HFFc6 (cell line): ENCODE data around the gene LRRC32. TPM values are rescaled to one million over a fixed set of nuclear protein-coding genes. Genes with fewer than 3 reads are reported as not detected.

ENCODE experiments used
- DNase-seq: peaks from one replicate; pipeline ENCODE4 v3.0.0-alpha.2; 2018
- H3K27ac Mint-ChIP-seq: 2 replicates; pipeline ENCODE4 v1.8.0; 2020; ENCODE audit warnings: mild to moderate bottlenecking, mixed read lengths
- H3K27me3 Mint-ChIP-seq: 2 replicates; pipeline ENCODE4 v1.8.0; 2021; ENCODE audit warnings: mild to moderate bottlenecking, moderate library complexity, mixed read lengths; ENCODE audit not compliant: insufficient read depth
- H3K36me3 Mint-ChIP-seq: 2 replicates; pipeline ENCODE4 v1.8.0; 2021; ENCODE audit warnings: low read depth, mixed read lengths
- H3K4me1 Mint-ChIP-seq: 2 replicates; pipeline ENCODE4 v1.8.0; 2020; ENCODE audit warnings: low read depth, mixed read lengths
- H3K4me3 Mint-ChIP-seq: 2 replicates; pipeline ENCODE4 v1.8.0; 2020; ENCODE audit warnings: mild to moderate bottlenecking, moderate library complexity, mixed read lengths
- H3K9me3 Mint-ChIP-seq: 2 replicates; pipeline ENCODE4 v1.8.0; 2020; ENCODE audit warnings: mild to moderate bottlenecking, mixed read lengths
- total RNA-seq, 6 experiments: library from RNA; stranded (reverse); fragmentation: NEBNext Ultra II Directional; extraction: Animal tissue kit (Norgen Biotek cat#: 25700); gene quantifications; 2 replicates in 1 of 6; 3 replicates in 5 of 6; pipeline ENCODE4 v1.2.3, GENCODE V29; 2021
- TF ChIP-seq, protein P1 (sequence below): fragments of 200-600 bp; sonication (generic); IDR thresholded peaks from 2 replicates; pipeline ENCODE4 v1.5.0; 2021; ENCODE audit warnings: antibody characterized with exemption, mild to moderate bottlenecking

The LRRC32 gene
- total RNA-seq, 6 experiments from 2014 or later = 0.57 to 1.3 (median 1.0) TPM

DNA sequence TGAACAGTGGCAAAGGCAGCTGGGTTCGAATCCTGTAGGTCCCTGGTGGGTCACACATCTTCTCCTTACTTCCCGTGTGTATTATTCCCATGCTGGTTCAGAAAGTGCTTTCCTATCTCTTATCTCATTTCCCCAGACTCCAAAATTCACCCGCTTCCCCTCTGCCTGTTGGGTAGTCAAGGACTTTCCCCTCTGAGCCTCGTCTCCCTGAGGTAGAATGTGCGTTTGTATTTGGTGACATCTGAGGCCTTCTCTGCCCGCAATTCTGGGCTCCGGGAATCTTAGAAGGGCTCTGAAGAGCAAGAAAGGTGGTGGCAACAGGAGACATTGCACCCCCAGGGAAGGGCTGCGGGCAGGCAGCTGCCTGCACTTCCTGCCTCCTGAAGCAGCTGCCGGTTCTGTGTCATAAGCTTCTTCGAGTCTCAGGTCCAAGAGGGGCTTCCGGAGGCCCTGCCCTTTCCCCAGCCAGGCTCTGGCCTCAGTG lies 5.9 kb downstream of the LRRC32 start:
- Mint-ChIP-seq H3K4me3 (no peak overlapping the region), H3K36me3 (no peaks in the 10 kb centered on the region), H3K27ac (no peak overlapping the region), H3K4me1 (peaks cover 3% of the 10 kb centered on the region), H3K27me3 (peaks cover 23% of the 10 kb centered on the region), H3K9me3 (no peaks in the 10 kb centered on the region)
- TF ChIP-seq, protein P1, sequence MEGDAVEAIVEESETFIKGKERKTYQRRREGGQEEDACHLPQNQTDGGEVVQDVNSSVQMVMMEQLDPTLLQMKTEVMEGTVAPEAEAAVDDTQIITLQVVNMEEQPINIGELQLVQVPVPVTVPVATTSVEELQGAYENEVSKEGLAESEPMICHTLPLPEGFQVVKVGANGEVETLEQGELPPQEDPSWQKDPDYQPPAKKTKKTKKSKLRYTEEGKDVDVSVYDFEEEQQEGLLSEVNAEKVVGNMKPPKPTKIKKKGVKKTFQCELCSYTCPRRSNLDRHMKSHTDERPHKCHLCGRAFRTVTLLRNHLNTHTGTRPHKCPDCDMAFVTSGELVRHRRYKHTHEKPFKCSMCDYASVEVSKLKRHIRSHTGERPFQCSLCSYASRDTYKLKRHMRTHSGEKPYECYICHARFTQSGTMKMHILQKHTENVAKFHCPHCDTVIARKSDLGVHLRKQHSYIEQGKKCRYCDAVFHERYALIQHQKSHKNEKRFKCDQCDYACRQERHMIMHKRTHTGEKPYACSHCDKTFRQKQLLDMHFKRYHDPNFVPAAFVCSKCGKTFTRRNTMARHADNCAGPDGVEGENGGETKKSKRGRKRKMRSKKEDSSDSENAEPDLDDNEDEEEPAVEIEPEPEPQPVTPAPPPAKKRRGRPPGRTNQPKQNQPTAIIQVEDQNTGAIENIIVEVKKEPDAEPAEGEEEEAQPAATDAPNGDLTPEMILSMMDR = no peak
- DNase-seq = no peak

DNA sequence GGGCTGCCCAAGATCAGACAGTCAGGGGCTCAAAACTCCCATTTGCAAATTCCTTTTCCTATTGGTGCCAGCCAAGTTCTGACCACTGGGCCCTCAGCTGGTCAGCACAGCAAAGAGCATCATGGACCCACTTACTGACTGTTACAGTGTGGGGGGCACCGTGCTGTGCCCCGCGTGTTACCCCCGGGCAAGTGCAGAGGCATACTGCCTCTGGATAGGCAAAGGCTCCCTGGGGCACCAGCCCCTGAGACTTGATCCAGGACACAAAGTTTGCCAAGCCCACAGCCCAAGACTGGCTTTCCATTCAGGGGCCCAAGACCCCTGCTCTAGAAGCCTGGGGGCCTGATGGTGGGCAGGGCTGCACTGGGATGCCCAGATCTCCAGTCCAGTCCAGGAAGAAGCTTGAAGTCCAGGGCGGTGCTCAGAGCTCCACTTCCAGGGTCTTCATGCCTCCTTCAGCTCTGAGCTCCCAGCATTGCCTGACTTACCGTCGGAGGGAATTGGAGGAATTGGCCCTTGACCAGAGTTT lies 6.6 kb downstream of the LRRC32 start:
- Mint-ChIP-seq H3K4me1 (no peaks in the 10 kb centered on the region), H3K9me3 (no peaks in the 10 kb centered on the region), H3K36me3 (no peaks in the 10 kb centered on the region), H3K4me3 (no peak overlapping the region), H3K27ac (no peak overlapping the region), H3K27me3 (peaks cover 27% of the 10 kb centered on the region)
- TF ChIP-seq, protein P1 = no peak
- DNase-seq = no peak

DNA sequence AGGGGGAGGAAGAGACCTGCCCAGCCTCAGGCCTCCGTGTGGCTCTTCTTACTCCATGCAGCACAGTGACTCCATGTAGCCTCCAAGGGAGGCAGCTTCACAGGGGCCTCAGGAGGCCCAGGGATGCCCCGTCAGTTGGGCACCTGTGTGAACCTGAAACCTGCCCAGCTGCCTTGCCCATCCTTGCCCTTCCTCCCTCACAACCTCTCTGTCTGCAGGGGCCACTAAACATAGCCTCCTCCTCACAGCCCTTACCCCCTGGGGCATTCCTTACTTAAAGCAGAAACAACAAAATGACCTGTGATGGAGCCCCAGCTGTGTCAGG lies 7.1 kb downstream of the LRRC32 start:
- Mint-ChIP-seq H3K9me3 (no peaks in the 10 kb centered on the region), H3K36me3 (no peaks in the 10 kb centered on the region), H3K4me1 (no peaks in the 10 kb centered on the region), H3K4me3 (no peak overlapping the region), H3K27ac (no peak overlapping the region), H3K27me3 (peaks cover 27% of the 10 kb centered on the region)
- TF ChIP-seq, protein P1 = no peak
- DNase-seq = no peak

DNA sequence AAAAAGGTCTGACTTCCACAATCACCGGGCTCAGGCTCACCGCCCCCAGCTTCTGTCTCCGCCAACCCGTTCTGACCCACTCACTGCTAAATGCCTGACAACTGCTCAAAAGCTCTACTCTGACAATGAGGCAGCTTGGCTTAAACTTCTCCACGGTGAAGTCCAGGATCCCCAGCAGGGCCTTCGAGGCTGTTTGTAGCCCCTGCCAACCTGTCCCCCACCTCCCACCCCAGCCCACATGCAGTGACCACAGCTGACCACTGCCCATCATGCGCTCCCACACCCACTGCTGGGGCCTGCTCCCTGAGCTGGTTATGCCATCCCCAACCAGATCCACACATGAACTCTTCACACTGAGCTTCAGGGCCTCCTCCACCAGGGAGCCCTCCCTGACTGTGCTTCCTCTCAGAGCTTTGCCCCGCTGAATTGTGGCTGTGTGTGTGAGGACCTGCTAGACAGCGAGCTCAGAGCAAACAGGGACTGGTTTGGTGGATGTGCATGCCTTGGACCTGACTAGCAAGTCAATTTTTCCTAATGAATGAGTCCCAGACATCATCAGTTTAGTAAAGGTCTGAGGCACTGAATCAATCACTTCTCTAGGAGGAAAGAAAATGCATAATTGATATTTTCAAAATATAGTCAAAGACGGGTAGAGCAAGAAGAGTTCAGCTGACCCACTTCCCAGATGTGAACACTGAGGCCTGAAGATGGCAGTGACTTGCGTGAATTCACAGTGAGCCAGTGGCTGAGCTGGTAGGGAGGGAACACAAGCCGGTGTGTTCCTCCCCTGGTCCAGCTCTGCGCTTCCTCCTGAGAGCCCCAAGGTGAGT lies 7.7 kb downstream of the LRRC32 start:
- no peaks in the 10 kb centered on the region for H3K4me1 Mint-ChIP-seq
- DNase-seq = no peak
- no peak overlapping the region for H3K27ac Mint-ChIP-seq
- no peaks in the 10 kb centered on the region for H3K9me3 Mint-ChIP-seq
- H3K4me3 Mint-ChIP-seq = no peak overlapping the region
- peaks cover 25% of the 10 kb centered on the region for H3K27me3 Mint-ChIP-seq
- TF ChIP-seq, protein P1 = no peak
- no peaks in the 10 kb centered on the region for H3K36me3 Mint-ChIP-seq

DNA sequence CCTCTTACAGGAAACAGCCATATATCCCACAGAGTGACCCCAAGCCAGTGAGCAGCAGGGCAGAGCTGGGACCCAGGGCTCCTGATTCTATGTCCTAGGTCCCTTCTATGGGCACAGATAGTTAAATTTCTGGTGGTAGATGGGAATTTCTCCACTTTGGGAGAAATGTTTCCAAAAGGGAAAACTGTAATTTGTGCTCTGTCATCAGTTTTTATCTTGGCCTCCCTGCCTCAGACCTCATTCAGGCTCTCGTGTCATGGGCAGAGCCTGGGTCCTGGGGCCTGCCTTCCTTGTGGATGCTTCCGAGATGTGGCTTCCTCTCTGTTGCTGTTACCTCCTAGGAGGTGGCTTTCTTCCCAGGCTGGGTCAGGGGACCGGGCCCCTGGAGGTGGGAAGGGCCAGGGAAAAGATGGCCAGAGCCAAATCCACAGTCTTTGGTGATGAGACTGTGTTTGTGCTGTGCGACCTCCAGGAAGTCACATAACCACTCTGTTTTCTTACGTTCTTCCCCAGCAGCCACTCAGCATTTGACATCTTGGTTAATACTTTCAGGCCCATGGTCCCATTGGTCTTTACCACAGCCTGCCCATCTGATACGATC lies 8.6 kb downstream of the LRRC32 start:
- no peaks in the 10 kb centered on the region for H3K4me1 Mint-ChIP-seq
- H3K4me3 Mint-ChIP-seq = no peak overlapping the region
- no peaks in the 10 kb centered on the region for H3K36me3 Mint-ChIP-seq
- no peak overlapping the region for H3K27ac Mint-ChIP-seq
- peaks cover 19% of the 10 kb centered on the region for H3K27me3 Mint-ChIP-seq
- TF ChIP-seq, protein P1 = no peak
- no peak for DNase-seq
- no peaks in the 10 kb centered on the region for H3K9me3 Mint-ChIP-seq
